Putamen (tissue), 1 donor: ENCODE measurements around the gene RAB3IL1.
"Not testable (repeated sequence)": the region's sequence is repeated elsewhere in the genome, so short reads cannot be mapped to it uniquely, and the experiment has no call there.

ENCODE experiments used
- DNase-seq: peaks from one replicate; pipeline ENCODE4 v3.0.0-alpha.2; 2016; ENCODE audit warnings: low spot score

The RAB3IL1 gene

DNA sequence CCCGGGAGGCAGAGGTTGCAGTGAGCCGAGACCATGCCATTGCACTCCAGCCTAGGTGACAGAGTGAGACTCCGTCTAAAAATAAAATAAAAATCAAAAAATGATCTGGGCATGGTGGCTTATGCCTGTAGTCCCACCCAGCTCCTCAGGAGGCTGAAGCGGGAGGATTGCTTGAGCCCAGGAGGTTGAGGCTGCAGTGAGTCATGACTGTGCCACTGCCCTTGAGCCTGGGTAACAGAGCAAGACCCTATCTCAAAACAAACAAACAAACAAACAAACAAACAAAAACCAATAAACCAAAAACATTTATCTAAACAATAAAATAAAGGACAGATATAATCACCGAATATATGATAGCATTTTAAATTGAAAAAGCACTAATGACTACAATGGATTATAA is 36.3 kb upstream of the RAB3IL1 start:
- DNase-seq: not testable (repeated sequence)

DNA sequence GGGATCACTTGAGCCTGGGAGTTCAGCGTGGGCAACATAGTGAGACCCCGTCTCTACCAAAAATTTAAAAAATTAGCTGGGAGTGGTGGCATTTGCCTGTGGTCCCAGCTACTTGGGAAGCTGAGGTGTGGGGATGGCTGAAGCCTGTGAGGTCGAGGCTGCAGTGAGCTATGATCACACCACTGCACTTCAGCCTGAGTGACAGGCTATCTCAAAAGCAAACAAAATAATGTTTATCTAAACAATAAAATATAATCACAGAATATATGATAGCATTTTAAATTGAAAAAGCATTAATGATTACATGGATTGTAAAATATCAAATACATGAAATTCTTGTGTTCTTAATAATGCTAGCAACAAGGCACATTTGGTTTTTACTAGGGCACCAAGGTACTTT is 35.5 kb upstream of the RAB3IL1 start:
- no peak for DNase-seq

DNA sequence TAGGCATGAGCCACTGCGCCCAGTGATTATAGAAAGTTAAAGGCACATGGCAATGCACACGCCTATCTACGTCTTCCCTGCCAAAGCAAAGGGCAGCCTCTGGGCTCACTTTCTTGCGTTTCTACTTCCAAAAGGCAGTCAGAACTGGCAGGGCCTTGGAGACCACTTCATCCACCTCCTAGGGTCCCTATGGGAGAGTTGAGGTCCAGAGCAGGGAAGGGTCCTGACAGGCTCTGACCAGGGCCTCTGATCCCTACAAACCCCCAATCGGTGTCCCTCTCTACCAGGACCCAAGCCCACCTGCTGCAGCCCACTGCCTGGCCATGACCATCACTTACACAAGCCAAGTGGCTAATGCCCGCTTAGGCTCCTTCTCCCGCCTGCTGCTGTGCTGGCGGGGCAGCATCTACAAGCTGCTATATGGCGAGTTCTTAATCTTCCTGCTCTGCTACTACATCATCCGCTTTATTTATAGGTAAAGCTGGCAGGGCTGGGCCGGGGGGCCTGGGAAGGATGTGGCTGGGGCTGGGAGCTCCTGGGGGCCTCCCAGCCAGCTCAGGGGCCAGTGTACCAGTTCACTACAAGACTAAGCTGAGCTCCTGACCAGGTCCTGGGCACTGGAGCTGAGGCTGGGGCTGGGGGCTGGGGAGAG is 34.2 kb upstream of the RAB3IL1 start:
- no peak for DNase-seq

GRCh38 chr11:61950035-61950547 is 32.7 kb upstream of the RAB3IL1 start, which contains the start of gene BEST1:
Gene BEST1 (plus strand): TSS chr11:61950351. CDS start chr11:61951807, 1,456 bp downstream.
- DNase-seq: peak; percentile 84

DNA sequence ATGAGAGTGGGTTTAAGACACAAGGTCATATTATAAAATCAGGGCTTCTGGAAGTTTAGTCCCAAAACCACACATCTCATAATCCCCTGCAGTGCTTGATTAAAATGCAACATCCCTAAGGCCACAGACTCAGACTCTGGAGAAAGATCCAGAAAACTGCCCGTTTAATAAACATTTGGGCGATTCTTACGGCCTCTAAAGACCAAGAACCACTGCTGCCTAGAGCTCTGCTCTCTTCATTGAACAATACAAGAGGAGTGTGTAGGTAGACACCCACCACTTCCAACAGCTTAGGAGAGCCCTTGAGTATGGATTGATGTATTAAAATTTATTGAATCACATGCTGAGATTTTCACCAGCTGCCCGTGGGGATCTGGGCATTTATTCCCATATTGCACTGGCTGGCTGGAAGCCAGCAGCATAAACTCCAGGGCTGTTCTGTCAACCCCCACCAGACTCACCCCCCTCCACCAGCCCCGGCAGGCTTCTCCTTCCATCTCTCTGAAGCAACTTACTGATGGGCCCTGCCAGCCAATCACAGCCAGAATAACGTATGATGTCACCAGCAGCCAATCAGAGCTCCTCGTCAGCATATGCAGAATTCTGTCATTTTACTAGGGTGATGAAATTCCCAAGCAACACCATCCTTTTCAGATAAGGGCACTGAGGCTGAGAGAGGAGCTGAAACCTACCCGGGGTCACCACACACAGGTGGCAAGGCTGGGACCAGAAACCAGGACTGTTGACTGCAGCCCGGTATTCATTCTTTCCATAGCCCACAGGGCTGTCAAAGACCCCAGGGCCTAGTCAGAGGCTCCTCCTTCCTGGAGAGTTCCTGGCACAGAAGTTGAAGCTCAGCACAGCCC is 32.0 kb upstream of the RAB3IL1 start:
- DNase-seq: peak; percentile 98

- no peak for DNase-seq
Measured at GRCh38 chr11:61948505-61948904, 31.1 kb upstream of the RAB3IL1 start.

DNA sequence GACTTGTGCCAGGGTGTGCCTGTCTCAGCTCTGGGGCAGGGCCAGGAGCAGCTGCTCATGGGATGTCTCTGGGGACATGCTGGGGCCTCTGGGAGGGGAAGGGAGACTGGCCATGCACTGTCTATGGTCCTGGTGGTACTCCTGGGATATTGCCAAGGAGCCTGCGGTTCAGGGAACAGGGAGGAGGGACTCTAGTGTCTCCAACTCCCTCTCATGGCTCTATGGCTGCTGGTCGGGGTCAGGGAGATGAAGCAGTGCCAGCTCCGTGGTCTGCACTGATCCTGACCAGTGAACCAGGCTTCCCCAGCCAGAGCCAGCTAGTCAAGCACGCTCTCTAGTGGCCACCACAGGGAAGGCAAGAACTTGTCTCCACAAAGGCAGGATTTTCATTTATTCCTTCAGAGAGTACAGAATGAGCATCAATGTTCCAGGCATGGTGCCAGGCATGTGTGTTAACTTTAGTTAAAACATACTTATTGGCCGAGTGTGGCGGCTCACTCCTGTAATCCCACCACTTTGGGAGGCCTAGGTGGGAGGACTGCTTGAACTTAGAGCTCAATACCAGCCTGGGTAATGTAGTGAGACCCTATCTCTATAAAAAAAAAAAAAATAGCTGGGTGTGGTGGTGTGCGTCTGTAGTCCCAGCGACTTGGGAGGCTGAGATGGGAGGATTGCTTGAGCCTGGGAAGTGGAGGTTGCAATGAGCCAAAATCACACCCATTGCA is 30.3 kb upstream of the RAB3IL1 start:
- DNase-seq: peak; percentile 88

- no peak for DNase-seq
Measured at GRCh38 chr11:61946894-61947293, 29.5 kb upstream of the RAB3IL1 start.

GRCh38 chr11:61945191-61945590 is 27.8 kb upstream of the RAB3IL1 start:
- DNase-seq: no peak

DNA sequence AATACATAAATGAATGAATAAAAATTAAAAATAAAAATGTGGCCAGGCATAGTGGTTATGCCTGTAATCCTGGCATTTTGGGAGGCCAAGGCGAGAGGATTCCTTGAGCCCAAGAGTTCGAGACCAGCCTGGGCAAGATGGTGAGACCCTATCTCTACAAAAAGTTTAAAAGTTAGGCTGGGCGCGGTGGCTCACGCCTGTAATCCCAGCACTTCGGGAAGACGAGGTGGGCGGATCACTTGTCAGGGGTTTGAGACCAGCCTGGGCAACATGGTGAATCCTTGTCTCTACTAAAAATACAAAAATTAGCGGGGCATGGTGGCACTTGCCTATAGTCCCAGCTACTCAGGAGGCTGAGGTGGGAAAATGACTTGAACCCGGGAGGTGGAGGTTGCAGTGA is 23.1 kb upstream of the RAB3IL1 start:
- DNase-seq: no peak

DNA sequence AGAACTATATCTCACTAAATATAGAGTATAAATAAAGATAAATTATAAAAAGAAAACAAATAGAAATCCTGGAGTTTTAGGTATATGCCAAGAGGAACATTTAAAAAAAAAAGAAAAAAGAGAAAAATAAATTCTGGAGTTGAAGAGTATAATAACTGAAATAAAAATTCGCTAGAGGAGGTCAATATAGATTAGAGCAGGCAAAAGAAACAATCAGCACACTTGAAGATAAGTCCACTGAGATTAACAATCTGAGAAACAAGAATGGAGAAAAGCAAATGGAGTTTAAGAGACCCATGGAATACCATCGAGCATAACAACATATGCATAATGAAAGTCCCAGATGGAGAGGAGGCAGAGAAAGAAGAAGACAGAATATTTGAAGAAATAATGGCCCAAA is 18.5 kb upstream of the RAB3IL1 start:
- no peak for DNase-seq

DNA sequence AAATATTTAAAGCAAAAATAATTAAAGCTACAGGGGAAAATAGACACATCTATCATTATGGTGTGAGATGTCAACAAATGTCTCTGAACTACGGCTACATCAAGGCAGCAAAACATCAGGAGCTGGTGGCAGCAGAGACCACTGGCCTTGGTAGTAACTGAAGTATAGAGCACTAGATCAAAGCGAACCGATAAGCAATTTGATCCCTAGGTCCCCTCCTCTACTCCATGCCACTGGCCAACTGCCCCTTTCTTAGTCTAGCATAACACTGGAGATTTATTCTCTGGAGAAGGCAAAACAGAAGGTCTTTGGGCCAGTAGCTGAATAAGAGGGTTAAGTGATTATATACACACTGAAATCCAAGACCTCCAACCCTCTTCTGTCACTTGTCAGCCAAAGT is 13.6 kb upstream of the RAB3IL1 start:
- DNase-seq: no peak

DNA sequence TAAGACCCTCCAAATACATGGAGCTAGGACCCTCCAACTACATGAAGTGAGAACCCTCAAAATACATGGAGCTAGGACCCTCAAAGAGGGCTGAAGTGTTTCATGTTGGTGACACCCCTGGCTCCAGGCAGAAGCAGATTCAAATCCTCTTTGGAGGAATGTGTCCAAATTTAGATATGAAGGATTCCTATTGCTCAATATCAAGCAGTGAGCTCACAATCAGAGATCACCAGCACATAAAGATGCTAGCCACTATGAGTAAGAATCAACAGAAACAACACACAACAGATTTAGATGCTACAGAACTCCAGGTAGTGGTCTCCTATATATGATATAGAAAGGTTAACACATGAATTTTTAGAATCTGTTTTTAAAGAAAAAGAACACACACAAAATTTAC is 11.2 kb upstream of the RAB3IL1 start:
- DNase-seq: no peak

DNA sequence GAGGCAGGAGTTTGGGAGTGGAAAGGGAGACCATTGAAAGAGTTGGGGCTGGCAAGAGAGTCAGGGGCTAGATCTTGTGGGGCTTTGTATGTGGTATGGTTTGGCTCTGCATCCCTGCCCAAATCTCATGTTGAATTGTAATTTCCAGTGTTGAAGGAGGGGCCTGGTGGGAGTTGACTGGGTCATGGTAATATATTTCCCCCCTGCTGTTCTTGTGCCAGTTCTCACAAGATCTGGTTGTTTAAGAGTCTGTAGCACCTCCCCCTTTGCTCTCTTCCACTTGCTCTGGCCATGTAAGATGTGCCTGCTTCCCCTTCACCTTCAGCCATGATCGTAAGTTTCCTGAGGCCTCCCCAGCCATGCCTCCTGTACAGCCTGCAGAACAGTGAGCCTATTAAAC is 10.1 kb upstream of the RAB3IL1 start:
- DNase-seq: no peak

DNA sequence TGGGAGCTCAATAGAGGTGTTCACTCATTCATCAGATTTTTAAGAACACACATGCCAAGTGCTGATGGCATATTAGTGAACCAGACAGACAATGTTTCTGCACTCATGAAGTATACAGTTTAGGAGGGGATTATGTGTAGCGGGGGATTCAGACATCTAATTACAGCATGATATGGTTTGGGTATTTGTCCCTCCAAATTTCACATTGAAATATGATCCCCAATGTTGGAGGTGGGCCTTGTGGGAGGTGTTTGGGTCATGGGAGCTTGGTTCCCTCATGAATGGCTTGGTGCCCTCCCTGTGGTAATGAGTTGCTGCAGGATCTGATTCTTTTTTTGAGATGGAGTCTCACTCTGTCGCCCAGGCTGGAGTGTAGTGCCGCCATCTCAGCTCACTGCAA is 8.9 kb upstream of the RAB3IL1 start:
- DNase-seq: no peak

- DNase-seq: no peak
Measured at GRCh38 chr11:61925736-61926135, 8.4 kb upstream of the RAB3IL1 start.

DNA sequence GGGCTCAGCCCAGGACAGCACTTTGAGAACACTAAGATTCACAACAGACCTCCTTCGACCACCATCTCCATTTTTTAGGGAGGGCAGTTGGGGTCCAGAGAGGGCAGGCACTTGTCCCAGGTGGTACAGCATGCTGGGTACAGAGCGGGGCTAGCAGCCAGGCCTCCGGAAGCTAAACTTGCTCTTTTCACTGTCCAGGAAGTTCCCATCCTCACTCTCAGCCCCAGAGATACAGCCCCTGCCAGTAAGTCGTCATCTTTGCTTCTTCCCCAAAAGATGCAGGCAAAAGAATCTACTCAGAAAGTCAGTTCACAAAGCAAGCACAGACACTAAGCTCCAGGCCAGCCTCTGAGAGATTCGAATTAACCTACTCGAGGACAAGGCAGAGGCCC is 6.7 kb upstream of the RAB3IL1 start:
- DNase-seq: no peak

GRCh38 chr11:61923166-61924063 is 6.0 kb upstream of the RAB3IL1 start:
- no peak for DNase-seq

DNA sequence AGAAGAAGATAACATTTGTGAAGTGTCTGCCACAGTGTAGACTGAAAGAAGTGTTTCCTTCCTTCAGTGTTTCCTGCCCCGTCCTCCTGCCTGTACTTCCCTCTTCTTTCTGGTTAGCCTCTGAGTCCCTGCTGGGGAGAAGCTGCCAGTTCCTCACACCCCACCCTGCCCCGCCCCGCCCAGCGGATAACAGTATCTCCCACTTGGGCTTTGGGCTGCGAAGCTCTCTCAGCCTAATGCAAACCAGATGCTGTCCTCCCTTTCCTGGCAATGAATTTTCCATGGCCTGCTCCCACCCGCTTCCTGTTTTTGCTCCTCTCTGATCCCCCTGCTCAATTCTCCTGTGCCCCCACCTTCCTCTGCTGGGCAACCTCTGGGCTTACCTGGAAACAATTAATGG is 5.2 kb upstream of the RAB3IL1 start:
- no peak for DNase-seq

DNA sequence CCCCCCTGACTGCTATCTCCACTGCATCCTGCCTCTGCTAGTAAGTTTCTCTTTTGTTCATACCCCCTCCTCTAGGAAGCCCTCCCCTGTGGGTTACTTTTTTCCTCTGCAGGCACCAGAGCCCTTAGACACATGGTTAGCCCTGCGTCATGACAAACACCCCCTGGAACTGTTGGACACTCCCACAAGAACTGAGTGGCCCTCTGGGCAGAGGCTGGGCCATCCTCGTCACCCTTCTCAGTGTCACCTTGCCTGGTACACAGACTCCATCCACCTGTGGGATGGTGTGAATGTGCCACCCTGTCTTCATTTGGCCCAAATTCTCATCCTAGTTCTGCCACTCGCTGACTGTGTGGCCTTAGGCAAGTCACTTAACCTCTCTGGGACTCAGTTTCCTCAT is 4.1 kb upstream of the RAB3IL1 start:
- no peak for DNase-seq
